Mesothelial cell of epicardium (in vitro differentiated cells): ENCODE measurements around the gene RAB4A. TPM values are rescaled to one million over a fixed set of nuclear protein-coding genes. Genes with fewer than 3 reads are reported as not detected.

Source experiments
- DNase-seq, 2 experiments: peaks; one replicate each; pipeline ENCODE4 v3.0.0; 2021; ENCODE audit warnings: low spot score in 2 of 2; ENCODE audit not compliant: unreplicated experiment in 2 of 2
- H3K27ac Mint-ChIP-seq: 2 replicates; pipeline ENCODE4 v1.8.0; 2021; ENCODE audit warnings: mixed read lengths
- H3K27me3 Mint-ChIP-seq: 2 replicates; pipeline ENCODE4 v1.8.0; 2021; ENCODE audit warnings: low read depth, mixed read lengths
- H3K36me3 Mint-ChIP-seq: 2 replicates; pipeline ENCODE4 v1.8.0; 2021; ENCODE audit warnings: mixed read lengths
- H3K4me1 Mint-ChIP-seq: 2 replicates; pipeline ENCODE4 v1.8.0; 2021; ENCODE audit warnings: mixed read lengths
- H3K4me3 Mint-ChIP-seq: 2 replicates; pipeline ENCODE4 v1.8.0; 2021; ENCODE audit warnings: mild to moderate bottlenecking, moderate library complexity, mixed read lengths
- H3K9me3 Mint-ChIP-seq: 2 replicates; pipeline ENCODE4 v1.8.0; 2021; ENCODE audit warnings: mixed read lengths
- CTCF ChIP-seq: fragments of 200-600 bp; sonication (generic); IDR thresholded peaks from one replicate; pipeline ENCODE4 v1.5.0; 2021; ENCODE audit warnings: antibody characterized with exemption; ENCODE audit not compliant: unreplicated experiment
- total RNA-seq: library from RNA; stranded (reverse); gene quantifications from 3 replicates; pipeline ENCODE4 v1.2.1, GENCODE V29; 2021

RAB4A gene
- total RNA-seq, 1 donor from 2014 or later = 59.8 TPM

GRCh38 chr1:229342656-229343569, 72.0 kb downstream of the RAB4A start, which contains the start of gene CCSAP:
Gene CCSAP (minus strand): TSS chr1:229343047. CDS start chr1:229342465, 582 bp downstream.
- Mint-ChIP-seq H3K27me3 (peaks cover 18% of the 10 kb centered on the region), H3K36me3 (no peaks in the 10 kb centered on the region), H3K4me3 (peak within 1 kb of the TSS; percentile 96), H3K9me3 (peaks cover 3% of the 10 kb centered on the region), H3K4me1 (peaks cover 20% of the 10 kb centered on the region), H3K27ac (peak within 1 kb of the TSS; percentile 96)
- peak; percentile 32 to 72 for DNase-seq
- no peak for TF ChIP-seq CTCF

- peaks cover 20% of the 10 kb centered on the region for H3K4me1 Mint-ChIP-seq
- peaks cover 3% of the 10 kb centered on the region for H3K9me3 Mint-ChIP-seq
- peaks cover 20% of the 10 kb centered on the region for H3K27me3 Mint-ChIP-seq
- H3K36me3 Mint-ChIP-seq = no peaks in the 10 kb centered on the region
- TF ChIP-seq CTCF = no peak
- H3K27ac Mint-ChIP-seq = no peak overlapping the region
- H3K4me3 Mint-ChIP-seq = no peak overlapping the region
- DNase-seq = no peak
Observed at GRCh38 chr1:229344139-229344538, 73.2 kb downstream of the RAB4A start.

DNA sequence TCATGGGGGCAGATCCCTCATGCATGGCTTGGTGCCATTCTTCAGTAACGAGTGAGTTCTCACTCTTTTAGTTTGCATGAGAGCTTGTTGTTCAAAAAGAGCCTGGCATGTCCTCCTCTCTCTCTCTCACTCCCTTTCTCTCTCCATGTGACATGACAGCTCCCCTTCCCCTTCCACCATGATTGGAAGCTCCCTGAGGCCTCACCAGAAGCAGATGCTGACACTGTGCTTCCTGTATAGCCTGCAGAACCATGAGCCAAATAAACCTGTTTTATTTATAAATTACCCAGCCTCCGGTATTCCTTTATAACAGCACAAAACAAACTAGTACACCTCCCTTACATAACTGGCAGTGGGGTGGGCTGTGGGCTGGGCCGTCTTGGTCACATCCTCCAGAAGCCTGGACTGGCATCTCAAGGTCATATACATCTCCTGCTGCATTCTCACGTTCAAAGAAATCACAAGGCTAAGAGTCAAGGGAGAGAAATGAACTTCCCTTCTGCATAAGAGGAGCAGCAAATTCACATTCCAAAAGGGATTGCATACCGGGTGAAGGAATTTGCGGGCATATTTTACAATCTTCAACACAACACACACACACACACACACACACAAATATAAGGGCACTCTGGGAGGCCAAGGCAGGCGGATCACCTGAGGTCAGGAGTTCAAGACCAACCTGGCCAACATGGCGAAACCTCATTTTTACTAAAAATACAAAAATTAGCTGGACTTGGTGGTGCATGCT, 74.2 kb downstream of the RAB4A start:
- no peak overlapping the region for H3K27ac Mint-ChIP-seq
- no peak for TF ChIP-seq CTCF
- H3K9me3 Mint-ChIP-seq = peaks cover 3% of the 10 kb centered on the region
- H3K27me3 Mint-ChIP-seq = peaks cover 22% of the 10 kb centered on the region
- no peaks in the 10 kb centered on the region for H3K36me3 Mint-ChIP-seq
- H3K4me3 Mint-ChIP-seq = no peak overlapping the region
- DNase-seq = no peak
- peaks cover 20% of the 10 kb centered on the region for H3K4me1 Mint-ChIP-seq

- no peak for DNase-seq
- H3K4me3 Mint-ChIP-seq = no peak overlapping the region
- peaks cover 30% of the 10 kb centered on the region for H3K27me3 Mint-ChIP-seq
- no peak for TF ChIP-seq CTCF
- H3K36me3 Mint-ChIP-seq = no peaks in the 10 kb centered on the region
- no peak overlapping the region for H3K27ac Mint-ChIP-seq
- peaks cover 8% of the 10 kb centered on the region for H3K4me1 Mint-ChIP-seq
- peaks cover 3% of the 10 kb centered on the region for H3K9me3 Mint-ChIP-seq
Observed at GRCh38 chr1:229347528-229347927, 76.6 kb downstream of the RAB4A start.

DNA sequence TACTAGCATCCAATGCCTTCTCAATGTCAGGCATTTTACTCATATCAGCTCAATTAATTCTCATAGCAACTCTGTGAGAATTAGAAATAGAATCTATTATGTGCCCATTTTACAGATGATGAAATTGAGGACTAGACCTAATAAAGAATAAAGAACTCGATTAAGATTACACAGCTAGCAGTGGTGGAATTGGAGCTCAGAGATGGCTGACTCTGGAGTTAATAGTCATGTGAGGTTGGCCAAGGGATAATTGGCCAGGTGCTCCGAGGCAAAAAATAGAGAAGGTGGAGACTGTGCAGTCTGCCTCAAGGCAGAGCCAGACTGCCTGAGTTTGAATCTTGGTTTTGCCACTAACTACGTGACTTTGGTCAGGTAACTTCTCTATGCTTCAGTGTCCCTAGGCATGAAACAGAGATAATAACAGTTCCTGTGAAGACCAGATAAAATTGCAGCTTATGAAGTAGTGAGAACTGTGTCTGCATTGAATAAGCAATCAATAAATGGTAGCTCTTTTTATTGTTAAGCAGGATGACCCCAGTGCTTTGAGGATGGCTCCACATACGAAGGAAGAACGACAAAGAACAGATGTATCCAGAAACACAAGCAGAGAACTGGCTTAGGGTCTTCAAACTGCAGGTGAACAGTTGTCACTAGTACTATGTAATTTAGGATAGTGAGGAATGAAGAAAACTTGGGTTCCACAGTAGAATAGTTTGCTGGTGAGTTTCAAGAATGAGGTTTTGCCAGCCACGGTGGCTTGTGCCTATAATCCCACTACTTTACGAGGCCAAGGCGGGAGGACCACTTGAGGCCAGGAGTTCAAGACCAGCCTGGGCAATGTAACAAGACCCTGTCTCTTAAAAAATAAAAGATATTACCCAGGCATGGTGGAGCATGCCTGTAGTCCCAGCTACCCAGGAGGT, 78.8 kb downstream of the RAB4A start:
- Mint-ChIP-seq H3K27ac (no peak overlapping the region), H3K4me1 (peaks cover 3% of the 10 kb centered on the region), H3K9me3 (peaks cover 3% of the 10 kb centered on the region), H3K36me3 (no peaks in the 10 kb centered on the region), H3K27me3 (peaks cover 37% of the 10 kb centered on the region), H3K4me3 (no peak overlapping the region)
- TF ChIP-seq CTCF = no peak
- DNase-seq = no peak
